GM12874 (cell line): ENCODE data around the gene KRTAP16-1.

Experiments used
- TF ChIP-seq, protein P1 (sequence below): IDR thresholded peaks from 2 replicates; pipeline ENCODE4 v1.5.1; 2011; ENCODE audit warnings: low read depth, mild to moderate bottlenecking, control low read depth, low read length, moderate library complexity; ENCODE audit not compliant: insufficient read depth

Gene KRTAP16-1

DNA sequence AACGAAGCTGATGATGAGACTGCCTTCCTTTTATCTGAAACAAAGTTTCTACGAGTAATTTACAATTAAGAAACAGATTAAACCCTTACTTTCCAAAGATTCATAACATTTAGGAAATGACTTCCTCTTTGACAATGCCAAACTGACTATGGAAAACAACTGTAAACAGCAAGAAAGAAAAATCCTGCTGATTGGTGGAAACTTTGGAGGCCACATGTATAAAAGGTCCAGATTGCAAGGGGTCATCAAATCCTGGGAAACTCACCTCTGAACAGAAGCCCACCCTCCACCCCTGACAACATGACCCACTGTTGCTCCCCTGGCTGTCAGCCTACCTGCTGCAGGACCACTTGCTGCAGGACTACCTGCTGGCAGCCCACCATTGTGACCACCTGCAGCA, 44.0 kb downstream of the KRTAP16-1 start, which contains the start of gene KRTAP9-6:
Gene KRTAP9-6 (plus strand): TSS at position 301 of the 400 bp plus-strand sequence. CDS start 0 bp downstream, at position 301.
- TF ChIP-seq, protein P1, sequence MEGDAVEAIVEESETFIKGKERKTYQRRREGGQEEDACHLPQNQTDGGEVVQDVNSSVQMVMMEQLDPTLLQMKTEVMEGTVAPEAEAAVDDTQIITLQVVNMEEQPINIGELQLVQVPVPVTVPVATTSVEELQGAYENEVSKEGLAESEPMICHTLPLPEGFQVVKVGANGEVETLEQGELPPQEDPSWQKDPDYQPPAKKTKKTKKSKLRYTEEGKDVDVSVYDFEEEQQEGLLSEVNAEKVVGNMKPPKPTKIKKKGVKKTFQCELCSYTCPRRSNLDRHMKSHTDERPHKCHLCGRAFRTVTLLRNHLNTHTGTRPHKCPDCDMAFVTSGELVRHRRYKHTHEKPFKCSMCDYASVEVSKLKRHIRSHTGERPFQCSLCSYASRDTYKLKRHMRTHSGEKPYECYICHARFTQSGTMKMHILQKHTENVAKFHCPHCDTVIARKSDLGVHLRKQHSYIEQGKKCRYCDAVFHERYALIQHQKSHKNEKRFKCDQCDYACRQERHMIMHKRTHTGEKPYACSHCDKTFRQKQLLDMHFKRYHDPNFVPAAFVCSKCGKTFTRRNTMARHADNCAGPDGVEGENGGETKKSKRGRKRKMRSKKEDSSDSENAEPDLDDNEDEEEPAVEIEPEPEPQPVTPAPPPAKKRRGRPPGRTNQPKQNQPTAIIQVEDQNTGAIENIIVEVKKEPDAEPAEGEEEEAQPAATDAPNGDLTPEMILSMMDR: no peak

DNA sequence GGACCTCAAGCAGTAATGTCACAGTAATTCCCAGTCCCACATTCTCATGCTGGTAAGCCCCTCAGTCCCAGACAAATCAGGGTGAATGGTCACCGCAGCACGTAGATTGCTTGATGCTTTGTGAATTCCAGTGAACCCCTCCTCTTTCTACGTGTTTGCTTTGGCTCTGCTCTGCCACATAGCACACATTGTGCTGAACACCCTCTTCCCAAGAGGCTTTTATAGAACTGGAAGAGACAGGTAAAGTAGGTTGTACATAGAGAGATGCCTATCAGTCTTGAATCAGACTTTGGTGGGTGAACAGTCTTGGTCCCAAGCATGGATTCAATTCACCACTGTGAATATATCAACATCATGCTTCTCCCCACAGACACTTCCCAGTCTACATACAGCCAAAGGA, 44.5 kb downstream of the KRTAP16-1 start:
- TF ChIP-seq, protein P1: no peak

DNA sequence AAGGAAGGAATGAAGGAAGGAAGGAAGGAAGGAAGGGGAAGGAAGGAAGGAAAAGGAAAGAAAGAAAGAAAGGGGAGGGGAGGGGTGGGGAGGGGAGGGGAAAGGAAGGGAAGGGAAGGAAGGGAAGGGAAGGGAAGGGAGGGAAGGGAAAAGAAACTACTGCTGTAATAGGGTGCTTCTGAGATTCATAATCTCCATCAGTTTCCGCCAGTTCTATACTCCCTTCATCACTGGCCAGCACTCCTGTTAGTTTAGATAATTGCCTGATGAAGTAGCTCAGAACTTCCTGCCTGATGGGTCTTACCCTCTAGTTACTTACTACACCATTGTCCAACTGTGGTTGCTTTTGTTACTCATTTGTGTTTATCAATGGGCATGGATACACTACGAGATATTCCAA, 45.9 kb downstream of the KRTAP16-1 start:
- TF ChIP-seq, protein P1: no peak

DNA sequence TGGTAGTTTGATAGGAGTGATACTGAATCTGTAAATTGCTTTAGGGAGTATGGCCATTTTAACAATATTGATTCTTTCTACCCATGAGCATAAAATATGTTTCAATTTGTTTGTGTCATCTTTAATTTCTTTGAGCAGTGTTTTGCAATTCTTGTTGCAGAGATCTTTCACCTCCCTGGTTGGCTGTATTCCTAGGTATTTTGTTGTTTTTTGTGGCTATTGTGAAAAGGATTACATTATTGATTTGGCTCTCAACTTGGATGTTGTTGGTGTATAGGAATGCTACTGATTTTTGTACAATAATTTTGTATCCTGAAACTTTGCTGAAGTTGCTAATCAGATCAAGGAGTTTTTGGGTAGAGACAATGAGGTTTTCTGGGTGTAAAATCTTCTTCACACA, 50.7 kb downstream of the KRTAP16-1 start:
- TF ChIP-seq, protein P1: no peak
